Endothelial cell (in vitro differentiated cells): Measurements from ENCODE around the gene SH3TC1. TPM values are rescaled to one million over a fixed set of nuclear protein-coding genes. Genes with fewer than 3 reads are reported as not detected.

Experiments used
- DNase-seq: peaks from one replicate; pipeline ENCODE4 v3.0.0; 2021; ENCODE audit warnings: low spot score
- H3K27ac Mint-ChIP-seq: one replicate; pipeline ENCODE4 v1.8.0; 2021; ENCODE audit warnings: mixed read lengths, inconsistent platforms; ENCODE audit not compliant: unreplicated experiment
- H3K27me3 Mint-ChIP-seq: one replicate; pipeline ENCODE4 v1.8.0; 2021; ENCODE audit warnings: mild to moderate bottlenecking, moderate library complexity, mixed read lengths, inconsistent platforms; ENCODE audit not compliant: unreplicated experiment
- H3K36me3 Mint-ChIP-seq: one replicate; pipeline ENCODE4 v1.8.0; 2021; ENCODE audit warnings: mild to moderate bottlenecking, low read depth, mixed read lengths, inconsistent platforms; ENCODE audit not compliant: unreplicated experiment
- H3K4me1 Mint-ChIP-seq: one replicate; pipeline ENCODE4 v1.8.0; 2021; ENCODE audit warnings: mild to moderate bottlenecking, mixed read lengths, inconsistent platforms; ENCODE audit not compliant: unreplicated experiment
- H3K4me3 Mint-ChIP-seq: one replicate; pipeline ENCODE4 v1.8.0; 2021; ENCODE audit warnings: mild to moderate bottlenecking, mixed read lengths, inconsistent platforms; ENCODE audit not compliant: unreplicated experiment
- H3K9me3 Mint-ChIP-seq: one replicate; pipeline ENCODE4 v1.8.0; 2021; ENCODE audit warnings: mixed read lengths, inconsistent platforms; ENCODE audit not compliant: unreplicated experiment
- total RNA-seq: library from RNA; stranded (reverse); fragmentation: NEBNext Ultra II Directional; extraction: Animal tissue kit (Norgen Biotek cat#: 25700); gene quantifications from one replicate; pipeline ENCODE4 v1.2.1, GENCODE V29; 2021; ENCODE audit not compliant: unreplicated experiment
- TF ChIP-seq, protein P1 (sequence below): fragments of 200-600 bp; sonication (generic); IDR thresholded peaks from one replicate; pipeline ENCODE4 v1.5.0; 2021; ENCODE audit warnings: antibody characterized with exemption; ENCODE audit not compliant: unreplicated experiment

Gene SH3TC1
- total RNA-seq, 1 donor from 2014 or later: 114 TPM

GRCh38 chr4:8236106-8236919, 37.2 kb downstream of the SH3TC1 start:
- no peak overlapping the region for H3K27ac Mint-ChIP-seq
- no peaks in the 10 kb centered on the region for H3K4me1 Mint-ChIP-seq

DNA sequence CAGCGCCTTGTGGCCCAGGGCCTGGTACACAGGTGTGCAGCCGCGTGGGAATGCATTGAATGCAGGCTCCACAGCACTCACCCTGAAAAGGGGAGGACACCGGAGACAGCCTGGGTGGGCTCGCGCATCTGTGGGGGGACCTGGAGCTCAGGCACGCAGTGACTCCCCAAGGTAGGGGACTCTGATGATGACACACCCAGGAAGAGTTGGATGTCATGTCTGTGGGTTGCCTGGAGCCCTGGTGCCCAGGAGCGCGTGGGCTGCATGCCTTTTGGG, 37.8 kb downstream of the SH3TC1 start:
- H3K4me3 Mint-ChIP-seq: no peak overlapping the region

More at GRCh38 chr4:8236106-8236919, 37.2 kb downstream of the SH3TC1 start:
- TF ChIP-seq, protein P1, sequence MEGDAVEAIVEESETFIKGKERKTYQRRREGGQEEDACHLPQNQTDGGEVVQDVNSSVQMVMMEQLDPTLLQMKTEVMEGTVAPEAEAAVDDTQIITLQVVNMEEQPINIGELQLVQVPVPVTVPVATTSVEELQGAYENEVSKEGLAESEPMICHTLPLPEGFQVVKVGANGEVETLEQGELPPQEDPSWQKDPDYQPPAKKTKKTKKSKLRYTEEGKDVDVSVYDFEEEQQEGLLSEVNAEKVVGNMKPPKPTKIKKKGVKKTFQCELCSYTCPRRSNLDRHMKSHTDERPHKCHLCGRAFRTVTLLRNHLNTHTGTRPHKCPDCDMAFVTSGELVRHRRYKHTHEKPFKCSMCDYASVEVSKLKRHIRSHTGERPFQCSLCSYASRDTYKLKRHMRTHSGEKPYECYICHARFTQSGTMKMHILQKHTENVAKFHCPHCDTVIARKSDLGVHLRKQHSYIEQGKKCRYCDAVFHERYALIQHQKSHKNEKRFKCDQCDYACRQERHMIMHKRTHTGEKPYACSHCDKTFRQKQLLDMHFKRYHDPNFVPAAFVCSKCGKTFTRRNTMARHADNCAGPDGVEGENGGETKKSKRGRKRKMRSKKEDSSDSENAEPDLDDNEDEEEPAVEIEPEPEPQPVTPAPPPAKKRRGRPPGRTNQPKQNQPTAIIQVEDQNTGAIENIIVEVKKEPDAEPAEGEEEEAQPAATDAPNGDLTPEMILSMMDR: no peak
- no peaks in the 10 kb centered on the region for H3K9me3 Mint-ChIP-seq
- H3K36me3 Mint-ChIP-seq: peaks cover 17% of the 10 kb centered on the region
- H3K27me3 Mint-ChIP-seq: peaks cover 7% of the 10 kb centered on the region
- H3K4me3 Mint-ChIP-seq: no peak overlapping the region
- no peak for DNase-seq

DNA sequence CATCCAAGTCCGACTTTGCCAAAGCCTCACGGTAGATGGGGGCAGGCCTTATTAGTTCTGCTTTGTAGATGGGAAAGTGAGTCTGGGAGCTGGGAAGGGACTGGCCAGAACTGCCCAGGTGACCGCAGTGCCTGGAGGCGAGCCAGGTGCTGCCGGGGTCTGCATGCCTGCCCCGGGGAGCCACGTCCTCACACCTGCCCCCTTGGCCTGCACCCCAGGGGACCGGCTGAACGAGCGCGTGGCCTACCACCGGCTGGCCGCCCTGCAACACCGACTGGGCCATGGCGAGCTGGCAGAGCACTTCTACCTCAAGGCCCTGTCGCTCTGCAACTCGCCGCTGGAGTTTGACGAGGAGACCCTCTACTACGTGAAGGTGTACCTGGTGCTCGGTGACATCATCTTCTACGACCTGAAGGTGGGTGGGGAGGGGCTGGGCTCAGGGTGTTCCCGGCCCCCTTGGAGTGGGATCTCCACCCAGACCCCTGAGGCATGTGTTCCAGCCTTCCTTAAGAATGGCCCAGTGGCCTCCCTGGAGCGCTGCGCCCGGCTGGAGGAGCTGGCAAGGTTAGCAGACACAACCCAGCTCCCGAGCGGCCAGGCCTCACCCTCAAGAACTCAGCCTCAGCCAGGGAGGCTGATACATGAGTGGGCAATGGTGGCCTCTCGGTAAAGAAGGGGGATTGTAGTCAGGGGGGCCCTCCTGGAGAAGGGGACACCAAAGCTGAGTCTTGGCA, 38.3 kb downstream of the SH3TC1 start:
- no peak for DNase-seq
- Mint-ChIP-seq H3K27ac (no peak overlapping the region), H3K4me1 (no peaks in the 10 kb centered on the region), H3K27me3 (peaks cover 8% of the 10 kb centered on the region), H3K9me3 (no peaks in the 10 kb centered on the region), H3K4me3 (no peak overlapping the region), H3K36me3 (peaks cover 18% of the 10 kb centered on the region)
- TF ChIP-seq, protein P1: no peak

More for the DNA sequence above, 37.8 kb downstream of the SH3TC1 start:
- H3K9me3 Mint-ChIP-seq: no peaks in the 10 kb centered on the region
- H3K36me3 Mint-ChIP-seq: peaks cover 20% of the 10 kb centered on the region
- H3K27me3 Mint-ChIP-seq: peaks cover 7% of the 10 kb centered on the region
- no peak for DNase-seq
- TF ChIP-seq, protein P1: no peak
- H3K4me1 Mint-ChIP-seq: no peaks in the 10 kb centered on the region
- H3K27ac Mint-ChIP-seq: no peak overlapping the region

- Mint-ChIP-seq H3K9me3 (no peaks in the 10 kb centered on the region), H3K4me1 (no peaks in the 10 kb centered on the region)
- DNase-seq: no peak
These were observed 39.0 kb downstream of the SH3TC1 start for GRCh38 chr4:8238036-8238511.

More at GRCh38 chr4:8238036-8238511, 39.0 kb downstream of the SH3TC1 start:
- TF ChIP-seq, protein P1: no peak
- H3K27me3 Mint-ChIP-seq: peaks cover 9% of the 10 kb centered on the region
- peaks cover 15% of the 10 kb centered on the region for H3K36me3 Mint-ChIP-seq
- H3K4me3 Mint-ChIP-seq: no peak overlapping the region
- H3K27ac Mint-ChIP-seq: no peak overlapping the region
